IMR-90 (cell line): Measurements from ENCODE around the gene DUSP28. TPM values are rescaled to one million over a fixed set of nuclear protein-coding genes. Genes with fewer than 3 reads are reported as not detected.

Experiments
- ATAC-seq: fragments of 200-7000 bp; cut with Tn5 transposase; 2 replicates; pipeline ENCODE4 v1.9.1; 2020; ENCODE audit warnings: low read depth, mild to moderate bottlenecking, moderate library complexity
- BruUV-seq: library from RNA; stranded (reverse); fragments of 400-500 nt; replicated peaks from 2 replicates; lab custom pipeline; 2021; lab: Mats Ljungman, UMichigan
- CTCF ChIA-PET: fragments of 300-600 bp; formaldehyde crosslinking; extraction: SDS; loops from one replicate; lab custom pipeline; 2021; ENCODE audit warnings: antibody characterized with exemption; lab: Yijun Ruan, JAX
- POLR2A ChIA-PET: fragments of 300-600 bp; sonication (Branson Sonifier 250); formaldehyde crosslinking; loops from one replicate; lab custom pipeline; 2022; ENCODE audit warnings: antibody characterized with exemption; ENCODE audit not compliant: unreplicated experiment; lab: Charles Lee
- DNase-seq: peaks from one replicate; pipeline ENCODE4 v3.0.0; 2013
- H2AFZ ChIP-seq: replicated peaks from 2 replicates; pipeline ENCODE3; 2013; ENCODE audit warnings: low read length, mild to moderate bottlenecking; ENCODE audit not compliant: poor library complexity
- H2AK5ac ChIP-seq: 2 replicates; pipeline ENCODE4 v1.6.1; 2013; ENCODE audit warnings: low read depth, low read length, inconsistent platforms
- H2AK9ac ChIP-seq: replicated peaks from 2 replicates; pipeline ENCODE3; 2013; ENCODE audit warnings: mild to moderate bottlenecking, low read depth, low read length, moderate library complexity; ENCODE audit not compliant: poor library complexity
- H2BK120ac ChIP-seq: 2 replicates; pipeline ENCODE4 v1.6.1; 2013; ENCODE audit warnings: low read depth, low read length, inconsistent platforms
- H2BK15ac ChIP-seq: 3 replicates; pipeline ENCODE4 v1.6.1; 2013; ENCODE audit warnings: low read depth, low read length, inconsistent platforms
- H2BK20ac ChIP-seq: 2 replicates; pipeline ENCODE4 v1.6.1; 2013; ENCODE audit warnings: low read depth, mild to moderate bottlenecking, inconsistent platforms, low read length, moderate library complexity
- H2BK5ac ChIP-seq: 2 replicates; pipeline ENCODE4 v1.6.1; 2013; ENCODE audit warnings: mild to moderate bottlenecking, low read depth, low read length, inconsistent platforms; ENCODE audit not compliant: poor library complexity, severe bottlenecking
- H3K14ac ChIP-seq: replicated peaks from 2 replicates; pipeline ENCODE4 v1.6.1; 2013; ENCODE audit warnings: low read depth, low read length, inconsistent platforms
- H3K18ac ChIP-seq: 2 replicates; pipeline ENCODE4 v1.6.1; 2013; ENCODE audit warnings: low read depth, low read length, control low read depth
- H3K23ac ChIP-seq: 2 replicates; pipeline ENCODE4 v1.6.1; 2013; ENCODE audit warnings: low read depth, low read length, inconsistent platforms
- H3K27ac ChIP-seq: 2 replicates; pipeline ENCODE4 v1.5.1; 2013; ENCODE audit warnings: mild to moderate bottlenecking, control low read depth, low read length; ENCODE audit not compliant: insufficient read depth
- H3K27me3 ChIP-seq: 2 replicates; pipeline ENCODE4 v1.6.1; 2013; ENCODE audit warnings: low read length; ENCODE audit not compliant: control insufficient read depth, insufficient read depth
- H3K36me3 ChIP-seq: 2 replicates; pipeline ENCODE4 v1.6.1; 2013; ENCODE audit warnings: low read length, mixed read lengths; ENCODE audit not compliant: control insufficient read depth, insufficient read depth
- H3K4ac ChIP-seq: 2 replicates; pipeline ENCODE4 v1.6.1; 2013; ENCODE audit warnings: low read depth, low read length, inconsistent platforms
- H3K4me1 ChIP-seq: 2 replicates; pipeline ENCODE4 v1.6.1; 2013; ENCODE audit warnings: low read length, mixed read lengths; ENCODE audit not compliant: control insufficient read depth, insufficient read depth
- H3K4me2 ChIP-seq: 2 replicates; pipeline ENCODE4 v1.6.1; 2013; ENCODE audit warnings: low read depth, mild to moderate bottlenecking, control low read depth, low read length, moderate library complexity
- H3K4me3 ChIP-seq: 2 replicates; pipeline ENCODE4 v1.5.1; 2013; ENCODE audit warnings: low read depth, mild to moderate bottlenecking, control low read depth, low read length, moderate library complexity; ENCODE audit not compliant: insufficient read depth
- H3K56ac ChIP-seq: 2 replicates; pipeline ENCODE4 v1.6.1; 2013; ENCODE audit warnings: low read length, inconsistent platforms; ENCODE audit not compliant: insufficient read depth; ENCODE audit errors: extremely low read depth
- H3K79me1 ChIP-seq, 2 experiments: 2 replicates each; pipeline ENCODE4 v1.6.1; 2013; ENCODE audit warnings: low read length in 2 of 2, inconsistent platforms in 1 of 2, low read depth in 1 of 2
- H3K9ac ChIP-seq: 2 replicates; pipeline ENCODE4 v1.6.1; 2013; ENCODE audit warnings: low read depth, low read length, control low read depth
- H3K9me1 ChIP-seq: 2 replicates; pipeline ENCODE4 v1.6.1; 2013; ENCODE audit warnings: low read length, inconsistent platforms; ENCODE audit not compliant: insufficient read depth
- H3K9me3 ChIP-seq: 2 replicates; pipeline ENCODE4 v1.6.1; 2013; ENCODE audit warnings: low read length; ENCODE audit not compliant: control insufficient read depth, insufficient read depth
- H4K20me1 ChIP-seq: 2 replicates; pipeline ENCODE4 v1.6.1; 2013; ENCODE audit warnings: low read length, inconsistent platforms; ENCODE audit not compliant: insufficient read depth
- H4K5ac ChIP-seq: 2 replicates; pipeline ENCODE4 v1.6.1; 2013; ENCODE audit warnings: mild to moderate bottlenecking, low read depth, low read length, control low read depth
- H4K8ac ChIP-seq, 2 experiments: 2 replicates each; pipeline ENCODE4 v1.6.1; 2013; ENCODE audit warnings: low read depth in 2 of 2, low read length in 2 of 2, control low read depth in 1 of 2, inconsistent platforms in 1 of 2
- H4K91ac ChIP-seq: 2 replicates; pipeline ENCODE4 v1.6.1; 2013; ENCODE audit warnings: low read depth, low read length, inconsistent platforms; ENCODE audit not compliant: insufficient read depth
- RAD21 ChIP-seq: IDR thresholded peaks from 2 replicates; pipeline ENCODE4 v1.6.1; 2012; ENCODE audit warnings: low read length, improper control_type of control experiment
- RCOR1 ChIP-seq: IDR thresholded peaks from 2 replicates; pipeline ENCODE4 v1.6.1; 2012; ENCODE audit warnings: mild to moderate bottlenecking, low read length, improper control_type of control experiment; ENCODE audit not compliant: insufficient replicate concordance
- SMC3 ChIP-seq: fragments of 150-350 bp; IDR thresholded peaks from 2 replicates; pipeline ENCODE4 v1.6.1; 2016; ENCODE audit warnings: low read depth, mild to moderate bottlenecking, antibody characterized with exemption, low read length, moderate library complexity
- WGBS, 2 experiments: methylation state at CpG; one replicate each; pipeline versions ENCODE4 v1.1.5 to v1.1.7; 2013; ENCODE audit warnings: missing lambda C conversion rate in 2 of 2; ENCODE audit not compliant: insufficient read length in 1 of 2; ENCODE audit errors: extremely low coverage in 2 of 2; 5-methylcytosine and 5-hydroxymethylcytosine counted together
- dilution Hi-C: fragments of 300-500 bp; cut with HindIII; formaldehyde crosslinking; loops from one replicate; pipeline ENCODE4 v1.14.3; 2018; ENCODE audit warnings: low sequenced_read_pairs; ENCODE audit not compliant: unreplicated experiment
- in situ Hi-C: fragments of 300-500 bp; cut with MboI; formaldehyde crosslinking; loops from 3 replicates; pipeline ENCODE4 v1.14.3; 2019; ENCODE audit warnings: low sequenced_read_pairs, inconsistent platforms, mixed read lengths
- intact Hi-C: fragments of 100-400 bp; cut with micrococcal nuclease; formaldehyde crosslinking; loops from 2 replicates; pipeline ENCODE4 v1.10.0; 2022
- polyA plus RNA-seq, 3 experiments: library from polyadenylated mRNA; depleted of rRNA; stranded (reverse); fragments of >200 nt; gene quantifications; 2 replicates each; pipeline ENCODE4 v1.2.3, GENCODE V29; 2012; ENCODE audit warnings: low replicate concordance in 1 of 3
- total RNA-seq: library from RNA; depleted of rRNA; stranded (reverse); fragments of >200 nt; gene quantifications from 2 replicates; pipeline ENCODE4 v1.2.3, GENCODE V29; 2012
- TF ChIP-seq, protein P1 (sequence below): conservative IDR thresholded peaks from 2 replicates; pipeline ENCODE4 v1.5.1; 2012; ENCODE audit warnings: mild to moderate bottlenecking, low read depth, low read length, improper control_type of control experiment

Gene DUSP28
- total and polyA plus RNA-seq, 2 of the 4 experiments (the other 2 are of a cell fraction), result 1.1 to 3.3 TPM

DNA sequence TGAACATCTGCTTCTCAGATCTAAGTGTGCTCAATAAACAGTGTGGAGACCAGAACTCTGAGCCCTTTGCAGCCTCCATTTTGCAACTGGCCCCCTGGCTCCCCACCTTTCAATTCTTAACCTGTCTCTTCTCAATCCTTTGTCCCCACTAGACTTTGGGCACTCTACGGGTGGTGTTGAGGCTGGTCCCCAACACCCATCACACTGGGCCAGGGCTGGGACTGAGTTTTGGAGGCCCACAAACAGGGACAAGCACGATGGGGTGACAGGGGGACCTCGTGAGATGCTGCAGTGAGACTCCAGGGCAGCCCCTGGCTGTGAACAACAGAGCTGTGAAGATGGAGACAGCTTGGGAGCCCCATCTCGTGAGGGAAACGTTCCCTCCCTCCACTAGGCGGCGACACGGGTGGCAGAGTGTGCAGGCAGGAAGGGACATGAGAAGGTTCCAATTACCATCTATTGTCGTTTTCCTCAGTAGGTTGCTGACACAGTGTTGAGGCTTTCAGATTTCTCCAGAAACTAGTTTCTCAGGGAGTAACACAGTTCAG is 3.5 kb upstream of the DUSP28 start:
- ChIA-PET CTCF (no interaction called here), POLR2A (no interaction called here)
- TF ChIP-seq, protein P1, sequence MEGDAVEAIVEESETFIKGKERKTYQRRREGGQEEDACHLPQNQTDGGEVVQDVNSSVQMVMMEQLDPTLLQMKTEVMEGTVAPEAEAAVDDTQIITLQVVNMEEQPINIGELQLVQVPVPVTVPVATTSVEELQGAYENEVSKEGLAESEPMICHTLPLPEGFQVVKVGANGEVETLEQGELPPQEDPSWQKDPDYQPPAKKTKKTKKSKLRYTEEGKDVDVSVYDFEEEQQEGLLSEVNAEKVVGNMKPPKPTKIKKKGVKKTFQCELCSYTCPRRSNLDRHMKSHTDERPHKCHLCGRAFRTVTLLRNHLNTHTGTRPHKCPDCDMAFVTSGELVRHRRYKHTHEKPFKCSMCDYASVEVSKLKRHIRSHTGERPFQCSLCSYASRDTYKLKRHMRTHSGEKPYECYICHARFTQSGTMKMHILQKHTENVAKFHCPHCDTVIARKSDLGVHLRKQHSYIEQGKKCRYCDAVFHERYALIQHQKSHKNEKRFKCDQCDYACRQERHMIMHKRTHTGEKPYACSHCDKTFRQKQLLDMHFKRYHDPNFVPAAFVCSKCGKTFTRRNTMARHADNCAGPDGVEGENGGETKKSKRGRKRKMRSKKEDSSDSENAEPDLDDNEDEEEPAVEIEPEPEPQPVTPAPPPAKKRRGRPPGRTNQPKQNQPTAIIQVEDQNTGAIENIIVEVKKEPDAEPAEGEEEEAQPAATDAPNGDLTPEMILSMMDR, result peak; percentile 47
- TF ChIP-seq RAD21 (peak; percentile 32; the same call in 1 of the 2 replicates), RCOR1 (no peak), SMC3 (no peak)
- Histone ChIP-seq H3K14ac (no peak overlapping the region), H2BK20ac (no peak overlapping the region), H3K36me3 (peaks cover 8% of the 10 kb centered on the region), H2BK15ac (no peak overlapping the region), H3K4me1 (peaks cover 5% of the 10 kb centered on the region), H3K27ac (no peak overlapping the region), H3K27me3 (no peaks in the 10 kb centered on the region), H3K4me3 (no peak overlapping the region), H2AK9ac (no peak overlapping the region), H3K4me2 (no peak overlapping the region), H3K9ac (no peak overlapping the region), H3K4ac (no peak overlapping the region), H2AFZ (peak overlapping the region; percentile 5), H4K20me1 (peaks cover 26% of the 10 kb centered on the region), H4K5ac (no peak overlapping the region), H3K23ac (no peak overlapping the region), H3K18ac (no peak overlapping the region), H3K56ac (no peak overlapping the region), H2BK5ac (no peak overlapping the region), H2BK120ac (no peak overlapping the region), H4K8ac (no peak overlapping the region), H2AK5ac (no peak overlapping the region), H4K91ac (no peak overlapping the region), H3K79me1 (peaks cover 29 to 58% of the 10 kb centered on the region in 2 experiments), H3K9me3 (no peaks in the 10 kb centered on the region), H3K9me1 (peaks cover 26% of the 10 kb centered on the region)
- peak; percentile 37 for DNase-seq
- dilution Hi-C loops (no loop called here), in situ Hi-C loops (no loop called here), intact Hi-C loops (no loop called here)
- ATAC-seq, result no peak
- BruUV-seq, result no TSS peak
- WGBS, 2 experiments, result no CpG with 5 or more reads among the region's 9 CpGs
